ENCODE data around the gene VIL1.

GRCh38 chr2:218387369-218388194 lies 31.3 kb upstream of the VIL1 start:
- no peak for TF ChIP-seq PTRF (tag; IDR thresholded peaks at IDR 0.05)
- no peak for TF ChIP-seq NR2C2 (CRISPR knock-in tag; IDR thresholded peaks at IDR 0.05)
- TF ChIP-seq NR2C2 (tag; IDR thresholded peaks at IDR 0.05), result no peak
- TF ChIP-seq CTCF (IDR thresholded peaks at IDR 0.05 in 2 of 3, conservative IDR thresholded peaks at IDR 0.05 in 1 of 3; ENCODE audit: insufficient read depth in 2 of 3, low read depth in 1 of 3, low read length in 3 of 3), result no peak
- TF ChIP-seq, protein P1, sequence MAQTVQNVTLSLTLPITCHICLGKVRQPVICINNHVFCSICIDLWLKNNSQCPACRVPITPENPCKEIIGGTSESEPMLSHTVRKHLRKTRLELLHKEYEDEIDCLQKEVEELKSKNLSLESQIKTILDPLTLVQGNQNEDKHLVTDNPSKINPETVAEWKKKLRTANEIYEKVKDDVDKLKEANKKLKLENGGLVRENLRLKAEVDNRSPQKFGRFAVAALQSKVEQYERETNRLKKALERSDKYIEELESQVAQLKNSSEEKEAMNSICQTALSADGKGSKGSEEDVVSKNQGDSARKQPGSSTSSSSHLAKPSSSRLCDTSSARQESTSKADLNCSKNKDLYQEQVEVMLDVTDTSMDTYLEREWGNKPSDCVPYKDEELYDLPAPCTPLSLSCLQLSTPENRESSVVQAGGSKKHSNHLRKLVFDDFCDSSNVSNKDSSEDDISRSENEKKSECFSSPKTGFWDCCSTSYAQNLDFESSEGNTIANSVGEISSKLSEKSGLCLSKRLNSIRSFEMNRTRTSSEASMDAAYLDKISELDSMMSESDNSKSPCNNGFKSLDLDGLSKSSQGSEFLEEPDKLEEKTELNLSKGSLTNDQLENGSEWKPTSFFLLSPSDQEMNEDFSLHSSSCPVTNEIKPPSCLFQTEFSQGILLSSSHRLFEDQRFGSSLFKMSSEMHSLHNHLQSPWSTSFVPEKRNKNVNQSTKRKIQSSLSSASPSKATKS (CRISPR knock-in tag; IDR thresholded peaks at IDR 0.05), result no peak
- TF ChIP-seq EZH2 (IDR thresholded peaks at IDR 0.05; ENCODE audit: borderline replicate concordance, low read depth, low read length), result no peak
- no peak for TF ChIP-seq FOXJ3 (CRISPR knock-in tag; IDR thresholded peaks at IDR 0.05)
- TF ChIP-seq ZBTB43 (CRISPR knock-in tag; IDR thresholded peaks at IDR 0.05), result no peak
- TF ChIP-seq PCBP1 (IDR thresholded peaks at IDR 0.05; ENCODE audit: low read depth, low read length, poor library complexity, severe bottlenecking), result no peak
- no peak for TF ChIP-seq ID3 (CRISPR knock-in tag; IDR thresholded peaks at IDR 0.05)
- TF ChIP-seq ID3 (tag; IDR thresholded peaks at IDR 0.05), result no peak
- no peak for TF ChIP-seq EGR1 (conservative IDR thresholded peaks at IDR 0.05)
- no peak for TF ChIP-seq SLC30A9 (CRISPR knock-in tag; IDR thresholded peaks at IDR 0.05)
- no peak for TF ChIP-seq PURB (CRISPR knock-in tag; IDR thresholded peaks at IDR 0.05; ENCODE audit: low read depth)
- no peak for TF ChIP-seq MEF2D (tag; conservative IDR thresholded peaks at IDR 0.05; ENCODE audit: low read depth)
- no peak for TF ChIP-seq MLLT1 (IDR thresholded peaks at IDR 0.05)

Data from K562 (cell line).